Body of pancreas (tissue), 4 donors: Measurements from ENCODE around the gene DEPDC4. TPM values are rescaled to one million over a fixed set of nuclear protein-coding genes. Genes with fewer than 3 reads are reported as not detected.
A peak's percentile ranks its signal among the peaks of the same experiment; 100 is the strongest.

ENCODE experiments used
- ATAC-seq: fragments of 150-250 bp; one replicate; pipeline ENCODE4 v1.9.1; 2016
- DNase-seq, 4 donors: peaks; one replicate each; pipeline ENCODE4 v3.0.0-alpha.2; 2019
- H3K27ac ChIP-seq, 4 donors: fragments of 200-600 bp; sonication (generic); 1 replicate in 3 of 4; 2 replicates in 1 of 4; pipeline versions ENCODE4 v1.5.1 to v1.6.1; 2016 to 2019; ENCODE audit warnings: mild to moderate bottlenecking in 1 of 4, mixed read lengths in 1 of 4, moderate library complexity in 1 of 4
- H3K27me3 ChIP-seq, 2 donors: fragments of 200-600 bp; sonication (generic); one replicate each; pipeline ENCODE4 v1.6.0; 2016; ENCODE audit warnings: mild to moderate bottlenecking in 1 of 2
- H3K36me3 ChIP-seq, 2 donors: fragments of 200-600 bp; sonication (generic); replicated peaks in 1 of 2; 2 replicates each; pipeline ENCODE4 v1.5.1; 2016; ENCODE audit warnings: low read depth in 2 of 2; ENCODE audit not compliant: insufficient read depth in 1 of 2
- H3K4me1 ChIP-seq: fragments of 200-600 bp; sonication (generic); one replicate; pipeline ENCODE4 v1.6.0; 2016
- H3K4me3 ChIP-seq, 2 donors: fragments of 200-600 bp; sonication (generic); 1 replicate in 1 of 2; 2 replicates in 1 of 2; pipeline ENCODE4 v1.5.1; 2016 to 2019
- H3K9me3 ChIP-seq, 3 donors: fragments of 200-600 bp; sonication (generic); 1 replicate in 2 of 3; 2 replicates in 1 of 3; pipeline ENCODE4 v1.5.1; 2016
- CTCF ChIP-seq, 7 experiments: fragments of 450-650 bp in 4 of 7; fragments of 200-600 bp in 3 of 7; sonication (generic) in 3 of 7; IDR thresholded peaks; one replicate each; pipeline ENCODE4 v1.5.1; 2016 to 2019; ENCODE audit warnings: antibody characterized with exemption in 7 of 7
- POLR2A ChIP-seq, 3 donors: fragments of 450-650 bp; IDR thresholded peaks; one replicate each; pipeline ENCODE4 v1.6.1; 2016; ENCODE audit warnings: antibody characterized with exemption in 3 of 3, mild to moderate bottlenecking in 2 of 3
- WGBS, 2 donors: methylation state at CpG; one replicate each; pipeline ENCODE4 v1.1.5; 2017; 5-methylcytosine and 5-hydroxymethylcytosine counted together
- intact Hi-C: fragments of 100-400 bp; cut with DNase I; formaldehyde crosslinking; loops from one replicate; pipeline ENCODE4 v1.15.1; 2023
- total RNA-seq, 2 donors: library from RNA; depleted of rRNA; stranded (reverse); fragments of >200 nt; gene quantifications; one replicate each; pipeline ENCODE4 v1.1.0, GENCODE V29; 2016

Gene DEPDC4
- total RNA-seq, 2 donors from 2014 or later: 2.1 TPM; not detected in 1

GRCh38 chr12:100213016-100213891 is 53.6 kb downstream of the DEPDC4 start:
- Histone ChIP-seq H3K36me3 (peaks cover 0 to 10% of the 10 kb centered on the region in 2 donors), H3K27me3 (no peaks in the 10 kb centered on the region), H3K27ac (peak overlapping the region in 2 of 4 donors; percentile 37 to 45), H3K9me3 (no peaks in the 10 kb centered on the region), H3K4me1 (peaks cover 12% of the 10 kb centered on the region), H3K4me3 (no peak overlapping the region)
- peak; percentile 35 for ATAC-seq
- no peak for TF ChIP-seq CTCF (IDR thresholded peaks at IDR 0.05)
- no peak for TF ChIP-seq POLR2A (IDR thresholded peaks at IDR 0.05)
- WGBS, 2 donors: 44 to 47% methylated on average over 5 of the region's 5 CpGs
- intact Hi-C loops: no loop called here
- DNase-seq: no peak

GRCh38 chr12:100211698-100212097 is 55.2 kb downstream of the DEPDC4 start:
- 96 to 100% methylated on average over 2 of the region's 2 CpGs for WGBS, 2 donors
- H3K4me1 ChIP-seq: peaks cover 12% of the 10 kb centered on the region
- H3K4me3 ChIP-seq: no peak overlapping the region
- no peaks in the 10 kb centered on the region for H3K9me3 ChIP-seq
- H3K27me3 ChIP-seq: no peaks in the 10 kb centered on the region
- intact Hi-C loops: no loop called here
- ATAC-seq (no peak), DNase-seq (no peak)
- peaks cover 0 to 10% of the 10 kb centered on the region in 2 donors for H3K36me3 ChIP-seq
- no peak for TF ChIP-seq CTCF (IDR thresholded peaks at IDR 0.05)
- no peak for TF ChIP-seq POLR2A (IDR thresholded peaks at IDR 0.05)
- no peak overlapping the region for H3K27ac ChIP-seq

GRCh38 chr12:100208834-100209233 is 58.0 kb downstream of the DEPDC4 start:
- 95 to 96% methylated on average over 5 of the region's 5 CpGs for WGBS, 2 donors
- no peak for ATAC-seq

GRCh38 chr12:100207311-100207710 is 59.6 kb downstream of the DEPDC4 start:
- TF ChIP-seq POLR2A (IDR thresholded peaks at IDR 0.05) (no peak), CTCF (IDR thresholded peaks at IDR 0.05) (no peak)
- no peaks in the 10 kb centered on the region for H3K27me3 ChIP-seq
- 99 to 100% methylated on average over 2 of the region's 2 CpGs for WGBS, 2 donors
- no peaks in the 10 kb centered on the region for H3K9me3 ChIP-seq
- DNase-seq (no peak), ATAC-seq (no peak)
- intact Hi-C loops: no loop called here
- H3K27ac ChIP-seq: no peak overlapping the region
- no peaks in the 10 kb centered on the region for H3K4me1 ChIP-seq
- H3K4me3 ChIP-seq: no peak overlapping the region
- H3K36me3 ChIP-seq: peaks cover 0 to 10% of the 10 kb centered on the region in 2 donors

More at GRCh38 chr12:100208834-100209233, 58.0 kb downstream of the DEPDC4 start:
- Histone ChIP-seq H3K27me3 (no peaks in the 10 kb centered on the region), H3K4me3 (no peak overlapping the region), H3K27ac (no peak overlapping the region), H3K36me3 (peaks cover 0 to 10% of the 10 kb centered on the region in 2 donors), H3K9me3 (no peaks in the 10 kb centered on the region), H3K4me1 (peaks cover 10% of the 10 kb centered on the region)
- intact Hi-C loops: no loop called here
- TF ChIP-seq CTCF (IDR thresholded peaks at IDR 0.05) (no peak), POLR2A (IDR thresholded peaks at IDR 0.05) (no peak)
- no peak for DNase-seq
